Peyer's patch (tissue), 4 donors: ENCODE data around the gene AKAP6. TPM values are rescaled to one million over a fixed set of nuclear protein-coding genes. Genes with fewer than 3 reads are reported as not detected.

Source experiments
- DNase-seq, 3 donors: peaks; one replicate each; pipeline ENCODE4 v3.0.0-alpha.2; 2017 to 2019
- H3K27ac ChIP-seq, 4 donors: fragments of 200-600 bp; sonication (generic); one replicate each; pipeline ENCODE4 v1.5.1; 2016 to 2019
- H3K27me3 ChIP-seq, 2 donors: fragments of 200-600 bp; sonication (generic); one replicate each; pipeline ENCODE4 v1.5.1; 2019
- H3K36me3 ChIP-seq, 3 donors: fragments of 200-600 bp; sonication (generic); one replicate each; pipeline ENCODE4 v1.5.1; 2016 to 2019
- H3K4me1 ChIP-seq, 4 donors: fragments of 200-600 bp; sonication (generic); one replicate each; pipeline ENCODE4 v1.5.1; 2016 to 2019
- H3K4me3 ChIP-seq, 4 donors: fragments of 200-600 bp; sonication (generic); 1 replicate in 3 of 4; 2 replicates in 1 of 4; pipeline ENCODE4 v1.5.1; 2016 to 2019; ENCODE audit warnings: mild to moderate bottlenecking in 1 of 4
- H3K9me3 ChIP-seq, 4 donors: fragments of 200-600 bp; sonication (generic); one replicate each; pipeline ENCODE4 v1.5.1; 2016 to 2019; ENCODE audit warnings: mild to moderate bottlenecking in 1 of 4
- CTCF ChIP-seq, 6 experiments: fragments of 450-650 bp in 4 of 6; fragments of 200-600 bp in 2 of 6; sonication (generic) in 1 of 6; IDR thresholded peaks; one replicate each; pipeline ENCODE4 v1.5.1; 2017 to 2019; ENCODE audit warnings: antibody characterized with exemption in 6 of 6, mild to moderate bottlenecking in 3 of 6, moderate library complexity in 1 of 6
- POLR2A ChIP-seq, 2 donors: fragments of 450-650 bp; IDR thresholded peaks; one replicate each; pipeline ENCODE4 v1.5.1; 2017; ENCODE audit warnings: antibody characterized with exemption in 2 of 2, mild to moderate bottlenecking in 2 of 2, moderate library complexity in 2 of 2
- total RNA-seq, 4 donors: library from RNA; depleted of rRNA; stranded (reverse); fragments of >200 nt; gene quantifications; one replicate each; pipeline ENCODE4 v1.1.0, GENCODE V29; 2016

The AKAP6 gene
- total RNA-seq, 4 donors from 2014 or later: 7.6 to 21.5 (median 12.2) TPM

DNA sequence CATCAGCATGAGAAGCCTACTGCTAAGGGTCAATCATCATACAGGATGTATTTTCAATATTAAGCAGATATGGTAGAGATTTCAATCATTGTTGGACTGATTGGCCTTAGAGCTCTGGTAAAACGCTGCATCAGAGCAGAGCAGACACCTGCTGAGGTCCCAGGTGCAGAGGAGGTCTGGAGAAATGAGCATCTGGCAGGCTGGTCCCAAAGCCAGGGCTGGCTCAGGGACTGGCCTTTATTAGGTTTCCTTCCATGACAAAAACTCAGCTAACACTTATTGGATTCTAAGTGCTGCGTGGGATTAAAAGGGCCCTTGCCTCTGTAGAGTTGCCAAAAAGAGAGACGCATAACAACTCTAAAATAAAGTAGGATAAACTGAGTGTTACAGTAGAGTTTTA lies 29.7 kb downstream of the AKAP6 start:
- Histone ChIP-seq H3K36me3 (no peaks in the 10 kb centered on the region), H3K4me1 (no peaks in the 10 kb centered on the region), H3K27ac (no peak overlapping the region), H3K9me3 (no peaks in the 10 kb centered on the region), H3K27me3 (no peaks in the 10 kb centered on the region), H3K4me3 (no peak overlapping the region)
- no peak for DNase-seq
- TF ChIP-seq CTCF (IDR thresholded peaks at IDR 0.05) (no peak), POLR2A (IDR thresholded peaks at IDR 0.05) (no peak)

DNA sequence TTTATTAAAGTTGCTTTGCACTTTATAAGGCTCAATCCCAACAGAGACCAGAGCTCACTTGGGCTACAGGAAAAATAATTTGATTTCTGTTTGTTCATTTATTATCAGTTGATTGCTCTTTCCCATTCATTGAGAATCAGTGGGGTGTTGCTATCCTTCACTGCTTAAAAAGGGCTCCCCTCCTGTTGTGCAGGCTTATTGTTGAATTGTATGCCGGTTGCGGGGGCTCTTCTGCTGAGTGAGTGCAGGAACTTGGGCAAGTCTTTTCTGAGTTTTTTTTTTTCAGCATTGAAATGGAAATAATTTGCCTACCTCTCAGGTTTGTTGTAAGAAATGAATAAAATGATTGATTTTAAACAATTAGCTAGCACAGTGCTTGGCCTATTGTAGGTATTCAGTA lies 32.6 kb downstream of the AKAP6 start:
- Histone ChIP-seq H3K9me3 (no peaks in the 10 kb centered on the region), H3K27ac (no peak overlapping the region), H3K27me3 (no peaks in the 10 kb centered on the region), H3K36me3 (no peaks in the 10 kb centered on the region), H3K4me1 (no peaks in the 10 kb centered on the region), H3K4me3 (no peak overlapping the region)
- TF ChIP-seq POLR2A (IDR thresholded peaks at IDR 0.05): no peak
- TF ChIP-seq CTCF (IDR thresholded peaks at IDR 0.05): no peak
- DNase-seq: no peak

DNA sequence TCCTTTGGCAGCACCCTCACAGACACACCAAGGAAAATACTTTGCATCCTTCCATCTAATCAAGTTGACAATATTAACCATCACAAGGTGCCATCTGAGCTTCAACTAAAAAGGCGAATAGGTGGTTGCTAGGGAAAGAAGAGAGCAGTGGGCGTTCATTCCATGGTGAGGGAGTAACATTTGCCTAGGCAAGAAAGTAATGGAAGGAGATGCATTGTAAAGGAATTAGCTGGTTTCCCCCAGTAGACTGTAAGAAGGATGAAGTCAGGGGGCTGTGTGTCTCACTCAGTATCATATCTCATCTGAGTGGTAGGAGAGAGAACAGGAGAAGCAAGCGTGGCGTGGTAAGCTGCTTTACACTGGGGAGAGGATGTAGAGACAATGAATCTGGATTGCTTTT lies 34.7 kb downstream of the AKAP6 start:
- Histone ChIP-seq H3K9me3 (no peaks in the 10 kb centered on the region), H3K4me1 (no peaks in the 10 kb centered on the region), H3K27ac (no peak overlapping the region), H3K4me3 (no peak overlapping the region), H3K36me3 (no peaks in the 10 kb centered on the region), H3K27me3 (no peaks in the 10 kb centered on the region)
- no peak for DNase-seq
- TF ChIP-seq POLR2A (IDR thresholded peaks at IDR 0.05): no peak
- TF ChIP-seq CTCF (IDR thresholded peaks at IDR 0.05): no peak

- DNase-seq: no peak
- no peak for TF ChIP-seq POLR2A (IDR thresholded peaks at IDR 0.05)
- no peak for TF ChIP-seq CTCF (IDR thresholded peaks at IDR 0.05)
- Histone ChIP-seq H3K36me3 (no peaks in the 10 kb centered on the region), H3K27me3 (no peaks in the 10 kb centered on the region), H3K4me3 (no peak overlapping the region), H3K9me3 (no peaks in the 10 kb centered on the region), H3K4me1 (no peaks in the 10 kb centered on the region), H3K27ac (no peak overlapping the region)
Observed at GRCh38 chr14:32364941-32365340, 35.8 kb downstream of the AKAP6 start.

DNA sequence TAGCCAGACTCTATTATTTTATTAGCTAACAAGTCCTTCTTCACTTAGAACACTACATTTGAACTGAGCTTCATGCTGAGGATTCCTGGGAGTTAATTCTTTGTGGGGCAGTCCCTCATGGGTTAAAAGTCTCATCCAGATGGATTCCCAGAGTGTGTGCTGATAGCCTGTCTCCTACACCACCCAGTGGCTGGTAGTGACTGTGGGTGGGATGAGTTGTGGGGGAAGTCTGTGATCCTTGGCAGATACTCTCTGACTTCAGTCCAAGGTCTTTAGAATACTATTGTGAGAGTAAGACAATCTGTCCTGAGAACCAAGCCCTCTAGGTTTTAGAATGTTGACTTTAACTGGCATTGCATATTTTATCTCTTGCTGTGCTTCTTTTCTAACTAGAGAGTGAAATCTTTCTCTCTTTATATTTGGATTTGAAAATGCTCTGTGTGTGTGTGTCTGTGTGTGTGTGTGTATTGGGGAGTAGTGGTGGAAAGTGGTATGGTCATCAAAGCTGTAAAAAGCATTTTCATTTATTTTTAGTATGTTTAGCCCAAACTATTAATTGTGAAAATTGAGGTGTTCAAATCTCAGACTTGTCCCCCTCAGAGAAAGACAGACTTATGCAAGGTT lies 37.3 kb downstream of the AKAP6 start:
- no peak for DNase-seq
- Histone ChIP-seq H3K4me3 (no peak overlapping the region), H3K27me3 (no peaks in the 10 kb centered on the region), H3K4me1 (no peaks in the 10 kb centered on the region), H3K36me3 (no peaks in the 10 kb centered on the region), H3K27ac (no peak overlapping the region), H3K9me3 (no peaks in the 10 kb centered on the region)
- TF ChIP-seq POLR2A (IDR thresholded peaks at IDR 0.05): no peak
- TF ChIP-seq CTCF (IDR thresholded peaks at IDR 0.05): no peak

DNA sequence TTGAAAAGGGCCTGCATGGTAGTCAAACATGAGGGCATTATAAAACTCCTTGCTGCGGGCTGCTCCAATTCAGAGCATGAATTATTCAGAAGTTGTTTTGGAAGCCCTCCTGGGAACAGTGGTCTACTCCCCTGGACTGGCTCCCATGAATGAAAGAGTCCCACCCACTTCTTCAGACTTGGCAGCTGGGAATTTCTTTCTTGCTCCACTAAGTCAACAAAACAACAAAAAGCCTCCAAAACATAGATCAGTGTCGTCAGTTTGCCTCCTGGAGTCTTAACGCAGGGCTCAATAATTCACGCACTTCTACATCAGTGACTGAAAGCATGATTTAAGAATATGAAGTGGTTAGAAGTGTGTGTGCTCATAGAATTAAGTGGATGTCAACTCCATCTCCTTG lies 37.9 kb downstream of the AKAP6 start:
- no peaks in the 10 kb centered on the region for H3K9me3 ChIP-seq
- no peak overlapping the region for H3K4me3 ChIP-seq
- H3K27me3 ChIP-seq: no peaks in the 10 kb centered on the region
- no peak for TF ChIP-seq POLR2A (IDR thresholded peaks at IDR 0.05)
- H3K36me3 ChIP-seq: no peaks in the 10 kb centered on the region
- DNase-seq: no peak
- H3K4me1 ChIP-seq: no peaks in the 10 kb centered on the region
- no peak overlapping the region for H3K27ac ChIP-seq
